ENCODE results near the gene RANBP3. TPM values are rescaled to one million over a fixed set of nuclear protein-coding genes. Genes with fewer than 3 reads are reported as not detected.

RANBP3 gene
- total RNA-seq, 1 donor from 2014 or later = 81.9 TPM

GRCh38 chr19:5975388-5975728 lies 2.6 kb downstream of the RANBP3 start:
- no peak overlapping the region for H3K4me3 ChIP-seq (ENCODE audit: low read depth, low read length)
- no peak for DNase-seq (ENCODE audit: low read depth)
- no peak for TF ChIP-seq CTCF (conservative IDR thresholded peaks at IDR 0.05; ENCODE audit: low read depth, low read length)

GRCh38 chr19:5974721-5975387 lies 3.1 kb downstream of the RANBP3 start:
- H3K4me3 ChIP-seq (ENCODE audit: low read depth, low read length) = no peak overlapping the region
- TF ChIP-seq CTCF (conservative IDR thresholded peaks at IDR 0.05; ENCODE audit: low read depth, low read length) = no peak
- DNase-seq (ENCODE audit: low read depth) = no peak

GRCh38 chr19:5973867-5974635 lies 3.9 kb downstream of the RANBP3 start:
- no peak for DNase-seq (ENCODE audit: low read depth)
- H3K4me3 ChIP-seq (ENCODE audit: low read depth, low read length) = no peak overlapping the region
- TF ChIP-seq CTCF (conservative IDR thresholded peaks at IDR 0.05; ENCODE audit: low read depth, low read length) = no peak

- no peak overlapping the region for H3K4me3 ChIP-seq (ENCODE audit: low read depth, low read length)
- no peak for TF ChIP-seq CTCF (conservative IDR thresholded peaks at IDR 0.05; ENCODE audit: low read depth, low read length)
- DNase-seq (ENCODE audit: low read depth) = no peak
Observed at GRCh38 chr19:5973376-5973775, 4.6 kb downstream of the RANBP3 start.

GRCh38 chr19:5972355-5972731 lies 5.6 kb downstream of the RANBP3 start:
- no peak for DNase-seq (ENCODE audit: low read depth)
- no peak overlapping the region for H3K4me3 ChIP-seq (ENCODE audit: low read depth, low read length)
- TF ChIP-seq CTCF (conservative IDR thresholded peaks at IDR 0.05; ENCODE audit: low read depth, low read length) = no peak

GRCh38 chr19:5971714-5972354 lies 6.1 kb downstream of the RANBP3 start:
- H3K4me3 ChIP-seq (ENCODE audit: low read depth, low read length) = no peak overlapping the region
- no peak for DNase-seq (ENCODE audit: low read depth)
- no peak for TF ChIP-seq CTCF (conservative IDR thresholded peaks at IDR 0.05; ENCODE audit: low read depth, low read length)
